Measurements from ENCODE around the gene HECTD2. TPM values are rescaled to one million over a fixed set of nuclear protein-coding genes. Genes with fewer than 3 reads are reported as not detected.

The HECTD2 gene
- total RNA-seq, 1 donor from 2014 or later = 1.6 TPM

DNA sequence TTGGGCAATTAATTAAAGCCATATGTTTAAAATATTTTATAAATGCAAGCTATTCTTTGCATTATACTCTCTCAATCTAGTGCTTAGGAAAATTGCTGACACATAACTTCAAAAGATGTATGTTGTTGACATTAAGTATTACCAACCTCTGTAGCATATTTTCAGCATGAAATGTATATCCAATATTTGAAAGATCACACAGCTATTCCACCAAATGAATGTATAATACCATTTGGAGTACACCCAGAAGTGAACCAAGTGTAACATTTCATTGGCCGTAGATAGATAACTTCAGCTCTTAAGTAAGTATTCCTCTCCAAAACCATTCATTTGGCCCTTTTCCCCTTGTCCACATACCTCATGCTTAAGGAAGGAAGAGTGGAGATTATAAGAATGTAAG, 104.6 kb downstream of the HECTD2 start:
- H3K36me3 ChIP-seq (ENCODE audit: control insufficient read depth, insufficient read depth, low read length) = no peaks in the 10 kb centered on the region
- DNase-seq (ENCODE audit: low read depth) (no peak), FAIRE-seq (no peak)
- TF ChIP-seq, protein P1, sequence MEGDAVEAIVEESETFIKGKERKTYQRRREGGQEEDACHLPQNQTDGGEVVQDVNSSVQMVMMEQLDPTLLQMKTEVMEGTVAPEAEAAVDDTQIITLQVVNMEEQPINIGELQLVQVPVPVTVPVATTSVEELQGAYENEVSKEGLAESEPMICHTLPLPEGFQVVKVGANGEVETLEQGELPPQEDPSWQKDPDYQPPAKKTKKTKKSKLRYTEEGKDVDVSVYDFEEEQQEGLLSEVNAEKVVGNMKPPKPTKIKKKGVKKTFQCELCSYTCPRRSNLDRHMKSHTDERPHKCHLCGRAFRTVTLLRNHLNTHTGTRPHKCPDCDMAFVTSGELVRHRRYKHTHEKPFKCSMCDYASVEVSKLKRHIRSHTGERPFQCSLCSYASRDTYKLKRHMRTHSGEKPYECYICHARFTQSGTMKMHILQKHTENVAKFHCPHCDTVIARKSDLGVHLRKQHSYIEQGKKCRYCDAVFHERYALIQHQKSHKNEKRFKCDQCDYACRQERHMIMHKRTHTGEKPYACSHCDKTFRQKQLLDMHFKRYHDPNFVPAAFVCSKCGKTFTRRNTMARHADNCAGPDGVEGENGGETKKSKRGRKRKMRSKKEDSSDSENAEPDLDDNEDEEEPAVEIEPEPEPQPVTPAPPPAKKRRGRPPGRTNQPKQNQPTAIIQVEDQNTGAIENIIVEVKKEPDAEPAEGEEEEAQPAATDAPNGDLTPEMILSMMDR (IDR thresholded peaks at IDR 0.05; ENCODE audit: insufficient read depth, low read length, severe bottlenecking) = no peak
- no peaks in the 10 kb centered on the region for H3K27me3 ChIP-seq (ENCODE audit: control insufficient read depth, insufficient read depth, low read length)
- H3K4me3 ChIP-seq (ENCODE audit: low read depth, low read length) = no peak overlapping the region

- Histone ChIP-seq H3K36me3 (ENCODE audit: control insufficient read depth, insufficient read depth, low read length) (no peaks in the 10 kb centered on the region), H3K4me3 (ENCODE audit: low read depth, low read length) (no peak overlapping the region), H3K27me3 (ENCODE audit: control insufficient read depth, insufficient read depth, low read length) (no peaks in the 10 kb centered on the region)
- TF ChIP-seq, protein P1 (IDR thresholded peaks at IDR 0.05; ENCODE audit: insufficient read depth, low read length, severe bottlenecking) = no peak
- DNase-seq (ENCODE audit: low read depth) (no peak), FAIRE-seq (no peak)
These were observed 107.2 kb downstream of the HECTD2 start for GRCh38 chr10:91517394-91517793.

DNA sequence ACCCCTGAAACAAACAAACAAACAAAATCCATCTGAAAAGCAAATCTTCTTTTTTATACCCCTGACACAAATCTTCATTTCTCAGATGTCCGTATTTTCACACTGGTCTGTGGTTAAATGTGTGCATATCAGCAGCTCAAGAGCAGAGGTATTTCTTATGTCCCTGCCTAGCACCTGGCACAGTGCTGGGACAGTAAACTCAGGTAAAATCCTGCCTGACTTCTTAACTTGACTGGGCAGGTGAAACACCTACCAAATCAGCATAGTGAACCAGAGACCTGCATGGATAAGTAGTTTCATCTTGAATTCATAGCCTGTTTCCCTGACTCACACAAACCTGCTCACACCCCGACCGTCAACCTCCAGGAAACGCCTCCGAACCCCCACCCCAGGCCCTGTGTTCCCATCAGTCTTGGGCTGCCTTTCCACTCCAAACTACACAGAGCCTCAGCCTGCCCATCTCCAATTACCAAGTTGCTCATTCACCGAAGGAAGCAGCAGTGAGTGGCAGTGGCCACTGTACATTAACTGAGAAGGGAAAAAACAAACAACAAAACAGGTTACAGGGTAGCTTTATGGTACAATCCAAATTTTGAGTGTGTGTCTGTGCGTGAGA, 109.9 kb downstream of the HECTD2 start:
- DNase-seq (ENCODE audit: low read depth) = peak; percentile 63
- TF ChIP-seq, protein P1 (IDR thresholded peaks at IDR 0.05; ENCODE audit: insufficient read depth, low read length, severe bottlenecking) = no peak
- H3K27me3 ChIP-seq (ENCODE audit: control insufficient read depth, insufficient read depth, low read length) = no peaks in the 10 kb centered on the region
- no peak overlapping the region for H3K4me3 ChIP-seq (ENCODE audit: low read depth, low read length)
- H3K36me3 ChIP-seq (ENCODE audit: control insufficient read depth, insufficient read depth, low read length) = no peaks in the 10 kb centered on the region
- FAIRE-seq = peak; percentile 43

DNA sequence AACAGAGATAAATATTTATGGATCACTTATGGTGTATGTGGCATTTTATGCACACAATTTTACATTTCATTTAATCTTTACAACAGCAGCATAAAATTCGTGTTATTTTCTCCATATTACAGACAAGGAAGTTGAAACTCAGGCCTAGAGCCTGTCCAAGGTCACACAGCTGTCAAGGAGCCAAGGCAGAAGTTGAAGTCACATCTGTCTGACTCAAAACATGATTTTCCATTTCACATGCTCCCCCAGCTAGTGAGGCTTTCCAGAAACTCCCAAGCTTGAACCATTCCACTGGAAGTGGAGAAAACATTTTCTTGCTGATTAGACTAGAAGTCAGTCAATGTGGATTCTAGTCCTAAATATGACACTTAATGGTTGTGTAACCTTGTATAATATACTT, 110.5 kb downstream of the HECTD2 start:
- no peaks in the 10 kb centered on the region for H3K27me3 ChIP-seq (ENCODE audit: control insufficient read depth, insufficient read depth, low read length)
- no peak for DNase-seq (ENCODE audit: low read depth)
- no peak for FAIRE-seq
- H3K36me3 ChIP-seq (ENCODE audit: control insufficient read depth, insufficient read depth, low read length) = no peaks in the 10 kb centered on the region
- TF ChIP-seq, protein P1 (IDR thresholded peaks at IDR 0.05; ENCODE audit: insufficient read depth, low read length, severe bottlenecking) = no peak
- H3K4me3 ChIP-seq (ENCODE audit: low read depth, low read length) = no peak overlapping the region

GRCh38 chr10:91521439-91521838, 111.3 kb downstream of the HECTD2 start:
- TF ChIP-seq, protein P1 (IDR thresholded peaks at IDR 0.05; ENCODE audit: insufficient read depth, low read length, severe bottlenecking) = no peak
- no peak for FAIRE-seq
- Histone ChIP-seq H3K36me3 (ENCODE audit: control insufficient read depth, insufficient read depth, low read length) (no peaks in the 10 kb centered on the region), H3K27me3 (ENCODE audit: control insufficient read depth, insufficient read depth, low read length) (no peaks in the 10 kb centered on the region), H3K4me3 (ENCODE audit: low read depth, low read length) (no peak overlapping the region)
- DNase-seq (ENCODE audit: low read depth) = peak; percentile 65
